ENCODE measurements around the gene TMEM250.
A peak's percentile ranks its signal among the peaks of the same experiment; 100 is the strongest.

Gene TMEM250

GRCh38 chr9:136112541-136112940 is 6.1 kb downstream of the TMEM250 start:
- TF ChIP-seq CTCF (IDR thresholded peaks at IDR 0.05; ENCODE audit: low read depth, low read length, missing control alignments): no peak
- in situ Hi-C loops (cut with HindIII; ENCODE audit: low sequenced_read_pairs): loop anchor here (5.0 kb wide), 1 partner anchor 75 kb away; no protein-coding TSS in a partner anchor
- no peak for DNase-seq (ENCODE audit: low read depth)
- no peak overlapping the region for H3K4me3 ChIP-seq (ENCODE audit: low read depth, low read length)

GRCh38 chr9:136111910-136112309 is 6.8 kb downstream of the TMEM250 start:
- in situ Hi-C loops (cut with HindIII; ENCODE audit: low sequenced_read_pairs): loop anchor here (5.0 kb wide), 1 partner anchor 75 kb away; no protein-coding TSS in a partner anchor
- no peak for TF ChIP-seq CTCF (IDR thresholded peaks at IDR 0.05; ENCODE audit: low read depth, low read length, missing control alignments)
- DNase-seq (ENCODE audit: low read depth): no peak
- H3K4me3 ChIP-seq (ENCODE audit: low read depth, low read length): no peak overlapping the region

GRCh38 chr9:136111190-136111589 is 7.5 kb downstream of the TMEM250 start:
- DNase-seq (ENCODE audit: low read depth): no peak
- H3K4me3 ChIP-seq (ENCODE audit: low read depth, low read length): no peak overlapping the region
- in situ Hi-C loops (cut with HindIII; ENCODE audit: low sequenced_read_pairs): loop anchor here (5.0 kb wide), 1 partner anchor 74 kb away; no protein-coding TSS in a partner anchor
- TF ChIP-seq CTCF (IDR thresholded peaks at IDR 0.05; ENCODE audit: low read depth, low read length, missing control alignments): no peak

GRCh38 chr9:136110082-136111061 is 8.3 kb downstream of the TMEM250 start:
- no peak overlapping the region for H3K4me3 ChIP-seq (ENCODE audit: low read depth, low read length)
- DNase-seq (ENCODE audit: low read depth): no peak
- in situ Hi-C loops (cut with HindIII; ENCODE audit: low sequenced_read_pairs): loop anchor here (5.0 kb wide), 1 partner anchor 73 kb away; no protein-coding TSS in a partner anchor
- peak; percentile 38 for TF ChIP-seq CTCF (IDR thresholded peaks at IDR 0.05; ENCODE audit: low read depth, low read length, missing control alignments)

GRCh38 chr9:136109351-136110081 is 9.2 kb downstream of the TMEM250 start:
- peak; percentile 3 for TF ChIP-seq CTCF (IDR thresholded peaks at IDR 0.05; ENCODE audit: low read depth, low read length, missing control alignments)
- DNase-seq (ENCODE audit: low read depth): peak; percentile 44
- H3K4me3 ChIP-seq (ENCODE audit: low read depth, low read length): no peak overlapping the region
- in situ Hi-C loops (cut with HindIII; ENCODE audit: low sequenced_read_pairs): loop anchor here (5.0 kb wide), 1 partner anchor 72 kb away; no protein-coding TSS in a partner anchor

- in situ Hi-C loops (cut with HindIII; ENCODE audit: low sequenced_read_pairs): no loop called here
- H3K4me3 ChIP-seq (ENCODE audit: low read depth, low read length): no peak overlapping the region
These were observed 9.9 kb downstream of the TMEM250 start for GRCh38 chr9:136108648-136109266.

More at GRCh38 chr9:136108648-136109266, 9.9 kb downstream of the TMEM250 start:
- no peak for DNase-seq (ENCODE audit: low read depth)
- TF ChIP-seq CTCF (IDR thresholded peaks at IDR 0.05; ENCODE audit: low read depth, low read length, missing control alignments): no peak
